ENCODE data around the gene BMP8A. TPM values are rescaled to one million over a fixed set of nuclear protein-coding genes. Genes with fewer than 3 reads are reported as not detected.
"Not testable (repeated sequence)": the region's sequence is repeated elsewhere in the genome, so short reads cannot be mapped to it uniquely, and the experiment has no call there.

Gene BMP8A
- total RNA-seq, 2 donors from 2014 or later, result 0.30 TPM; not detected in 1

DNA sequence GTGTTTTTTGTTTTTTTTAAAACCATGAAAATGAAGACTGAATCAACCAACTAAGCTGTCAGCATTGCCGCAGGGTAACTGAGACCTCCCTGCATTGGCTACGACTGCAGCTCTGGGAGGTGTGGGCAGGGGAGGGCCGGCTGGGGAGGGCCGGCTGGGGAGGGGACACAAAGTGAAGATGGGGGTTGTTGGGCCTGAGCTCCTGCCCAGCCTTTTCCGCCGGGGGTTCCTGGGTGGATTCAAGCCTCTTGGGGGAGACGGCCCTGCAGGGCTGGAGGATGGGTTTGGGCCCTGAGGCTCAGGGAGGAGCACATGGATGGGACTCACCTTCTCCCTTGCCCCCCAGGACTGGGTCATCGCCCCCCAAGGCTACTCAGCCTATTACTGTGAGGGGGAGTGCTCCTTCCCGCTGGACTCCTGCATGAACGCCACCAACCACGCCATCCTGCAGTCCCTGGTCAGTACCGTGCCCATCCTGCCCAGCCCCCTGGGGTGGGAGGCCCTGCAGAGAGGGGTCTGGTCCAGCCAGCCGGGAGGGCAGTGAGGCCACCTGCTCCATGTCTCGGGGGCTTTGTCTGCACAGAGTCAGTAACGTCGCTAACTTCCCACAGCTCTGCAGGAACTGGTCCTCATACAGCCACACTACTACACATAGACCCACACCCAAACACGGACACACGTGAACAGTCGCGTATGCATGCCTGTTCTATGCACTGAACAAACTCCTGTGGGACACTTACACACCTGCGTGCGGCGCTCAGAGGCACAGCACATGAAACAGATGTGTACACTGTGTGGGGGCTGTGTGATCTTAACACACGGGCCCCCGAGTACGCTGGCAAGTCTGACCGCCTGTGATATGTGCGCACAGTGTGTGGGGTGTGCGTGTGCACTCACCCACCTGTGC, 31.5 kb downstream of the BMP8A start:
- H3K4me1 Mint-ChIP-seq, result no peaks in the 10 kb centered on the region
- H3K9me3 Mint-ChIP-seq, result no peaks in the 10 kb centered on the region
- no peak overlapping the region for H3K27ac Mint-ChIP-seq
- H3K36me3 Mint-ChIP-seq (ENCODE audit: low read depth), result peaks cover 6% of the 10 kb centered on the region
- no peaks in the 10 kb centered on the region for H3K27me3 Mint-ChIP-seq
- no peak overlapping the region for H3K4me3 Mint-ChIP-seq
- no peak for ATAC-seq (replicated peaks)

- Mint-ChIP-seq H3K9me3 (no peaks in the 10 kb centered on the region), H3K4me1 (no peaks in the 10 kb centered on the region), H3K27ac (no peak overlapping the region), H3K4me3 (no peak overlapping the region), H3K27me3 (no peaks in the 10 kb centered on the region), H3K36me3 (ENCODE audit: low read depth) (peaks cover 16% of the 10 kb centered on the region)
- no peak for ATAC-seq (replicated peaks)
These were observed 32.7 kb downstream of the BMP8A start for GRCh38 chr1:39524171-39524570.

- ATAC-seq (replicated peaks), result no peak
These were observed 33.3 kb downstream of the BMP8A start for GRCh38 chr1:39524591-39525365.

DNA sequence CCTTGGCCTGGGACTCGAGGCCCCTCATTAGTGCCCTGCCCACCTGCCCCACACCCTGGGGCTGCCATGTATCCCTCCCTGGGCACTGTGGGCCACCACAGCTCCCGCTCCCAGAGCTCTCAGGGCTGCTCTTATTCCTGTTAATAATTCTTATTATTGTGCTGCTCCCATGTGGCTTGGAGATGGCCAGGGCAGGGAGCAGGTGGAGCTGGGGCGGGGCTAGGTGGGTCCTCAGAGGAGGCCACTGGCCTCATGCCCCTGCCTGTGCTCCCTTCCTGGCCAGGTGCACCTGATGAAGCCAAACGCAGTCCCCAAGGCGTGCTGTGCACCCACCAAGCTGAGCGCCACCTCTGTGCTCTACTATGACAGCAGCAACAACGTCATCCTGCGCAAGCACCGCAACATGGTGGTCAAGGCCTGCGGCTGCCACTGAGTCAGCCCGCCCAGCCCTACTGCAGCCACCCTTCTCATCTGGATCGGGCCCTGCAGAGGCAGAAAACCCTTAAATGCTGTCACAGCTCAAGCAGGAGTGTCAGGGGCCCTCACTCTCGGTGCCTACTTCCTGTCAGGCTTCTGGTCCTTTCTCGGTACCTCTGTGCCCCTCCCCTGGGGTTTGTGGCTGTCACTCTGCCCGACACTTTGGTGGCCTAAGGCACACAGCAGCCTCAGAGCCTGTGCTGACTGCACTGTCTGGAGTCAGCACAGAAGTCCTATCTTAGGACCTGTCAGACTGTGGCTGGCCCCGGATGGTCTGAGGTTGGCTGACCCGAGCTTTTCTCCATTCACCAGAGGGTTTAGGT, 34.1 kb downstream of the BMP8A start:
- Mint-ChIP-seq H3K4me1 (no peaks in the 10 kb centered on the region), H3K27me3 (no peaks in the 10 kb centered on the region), H3K9me3 (no peaks in the 10 kb centered on the region), H3K4me3 (no peak overlapping the region), H3K27ac (peak overlapping the region; percentile 48), H3K36me3 (ENCODE audit: low read depth) (peaks cover 30% of the 10 kb centered on the region)
- peak; percentile 90 for ATAC-seq (replicated peaks)

More at GRCh38 chr1:39524591-39525365, 33.3 kb downstream of the BMP8A start:
- H3K9me3 Mint-ChIP-seq, result no peaks in the 10 kb centered on the region
- H3K27me3 Mint-ChIP-seq, result no peaks in the 10 kb centered on the region
- no peak overlapping the region for H3K4me3 Mint-ChIP-seq
- H3K36me3 Mint-ChIP-seq (ENCODE audit: low read depth), result peaks cover 22% of the 10 kb centered on the region
- no peak overlapping the region for H3K27ac Mint-ChIP-seq
- no peaks in the 10 kb centered on the region for H3K4me1 Mint-ChIP-seq

DNA sequence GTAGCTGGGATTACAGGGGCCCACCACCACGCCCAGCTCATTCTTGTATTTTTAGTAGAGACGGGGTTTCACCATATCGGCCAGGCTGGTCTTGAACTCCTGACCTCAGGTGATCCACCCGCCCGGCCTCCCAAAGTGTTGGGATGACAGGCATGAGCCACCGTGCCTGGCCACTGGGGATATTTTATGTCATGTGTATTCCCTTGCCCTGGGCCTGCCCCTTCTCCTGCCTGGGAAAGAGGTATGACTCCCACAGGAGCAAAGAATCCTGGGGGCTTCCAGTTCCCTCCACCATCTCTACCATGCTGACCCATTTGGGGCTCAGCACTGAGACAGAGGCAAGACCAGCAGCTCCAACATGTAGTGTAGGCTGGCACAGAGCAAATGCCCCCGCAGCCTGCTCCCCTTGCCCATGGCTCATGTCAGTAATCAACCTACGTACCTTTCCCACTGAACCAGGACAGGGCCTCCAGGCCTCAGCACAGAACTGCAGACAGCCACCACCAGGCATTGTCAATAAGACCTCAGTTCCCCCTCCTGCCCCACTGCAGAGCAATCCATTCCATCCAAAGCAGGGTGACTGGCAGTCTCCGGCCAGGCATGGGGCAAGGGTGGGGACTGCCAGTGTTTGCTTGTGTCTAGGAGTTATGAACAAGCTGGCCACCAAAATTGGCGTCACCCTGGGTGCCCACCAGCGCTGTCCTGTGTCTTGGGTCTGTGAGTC, 35.2 kb downstream of the BMP8A start:
- peaks cover 40% of the 10 kb centered on the region for H3K36me3 Mint-ChIP-seq (ENCODE audit: low read depth)

DNA sequence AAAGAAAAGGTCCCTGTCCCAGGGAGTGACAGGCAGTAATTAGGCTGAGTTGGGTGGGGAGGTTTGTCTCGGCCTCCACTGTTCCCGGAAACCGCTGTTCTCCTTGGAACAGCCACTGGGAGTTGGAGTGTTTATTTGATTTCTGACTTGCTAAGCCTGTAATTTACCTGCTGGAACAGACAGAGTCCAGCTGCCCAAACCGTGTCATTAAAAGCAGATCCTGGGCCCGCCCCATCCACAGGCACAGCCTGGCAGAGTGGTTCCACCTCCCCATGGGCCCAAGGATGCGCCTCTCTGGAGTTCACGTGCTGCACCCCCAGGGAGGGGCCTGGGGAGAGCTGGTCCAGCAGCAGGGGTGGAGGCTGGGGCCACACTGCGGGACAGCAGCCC, 35.7 kb downstream of the BMP8A start:
- not testable (repeated sequence) for H3K27ac Mint-ChIP-seq; H3K4me3 Mint-ChIP-seq; H3K27me3 Mint-ChIP-seq; ATAC-seq (replicated peaks); H3K4me1 Mint-ChIP-seq; H3K9me3 Mint-ChIP-seq
- peaks cover 45% of the 10 kb centered on the region for H3K36me3 Mint-ChIP-seq (ENCODE audit: low read depth)

More for the DNA sequence above, 35.2 kb downstream of the BMP8A start:
- no peaks in the 10 kb centered on the region for H3K4me1 Mint-ChIP-seq
- H3K27ac Mint-ChIP-seq, result no peak overlapping the region
- no peak overlapping the region for H3K4me3 Mint-ChIP-seq
- no peaks in the 10 kb centered on the region for H3K27me3 Mint-ChIP-seq
- ATAC-seq (replicated peaks), result no peak
- no peaks in the 10 kb centered on the region for H3K9me3 Mint-ChIP-seq

- no peak for ATAC-seq (replicated peaks)
- Mint-ChIP-seq H3K9me3 (no peaks in the 10 kb centered on the region), H3K4me1 (no peaks in the 10 kb centered on the region), H3K4me3 (no peak overlapping the region), H3K27ac (no peak overlapping the region), H3K36me3 (ENCODE audit: low read depth) (peaks cover 50% of the 10 kb centered on the region), H3K27me3 (no peaks in the 10 kb centered on the region)
These were observed 36.6 kb downstream of the BMP8A start for GRCh38 chr1:39528082-39528481.

DNA sequence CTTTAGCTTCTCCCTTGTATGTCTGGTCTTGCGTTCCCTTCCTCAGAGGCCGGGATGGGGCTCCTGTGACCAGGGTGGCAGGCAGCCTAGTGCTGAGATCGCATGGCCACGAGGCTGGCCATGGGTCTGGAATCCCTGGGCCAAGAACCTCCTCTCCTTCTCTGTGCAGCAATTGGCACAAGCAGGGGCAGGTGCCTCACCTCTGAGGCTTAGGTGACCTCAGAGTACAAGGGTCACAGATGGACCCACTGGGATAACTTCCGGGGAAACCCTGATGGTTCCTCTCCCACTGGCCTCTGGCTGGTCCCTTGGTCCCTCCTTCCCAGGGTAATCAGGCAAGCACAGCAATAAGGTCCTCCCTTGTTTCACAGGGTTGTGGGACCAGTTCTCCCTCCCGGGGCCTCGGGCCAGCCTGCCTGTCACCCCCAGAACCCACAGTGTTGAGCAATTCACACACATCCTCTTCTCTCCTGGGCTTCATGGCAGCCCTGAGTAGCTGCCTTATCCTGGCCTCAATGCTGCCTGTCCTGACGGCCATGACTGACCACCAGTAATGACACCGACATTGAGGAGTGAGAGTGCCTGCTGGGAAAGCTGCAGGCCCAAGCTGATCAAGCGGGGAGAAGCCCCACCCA, 38.6 kb downstream of the BMP8A start:
- Mint-ChIP-seq H3K27ac (no peak overlapping the region), H3K4me1 (no peaks in the 10 kb centered on the region), H3K36me3 (ENCODE audit: low read depth) (peaks cover 69% of the 10 kb centered on the region), H3K9me3 (no peaks in the 10 kb centered on the region), H3K27me3 (no peaks in the 10 kb centered on the region), H3K4me3 (no peak overlapping the region)
- no peak for ATAC-seq (replicated peaks)

DNA sequence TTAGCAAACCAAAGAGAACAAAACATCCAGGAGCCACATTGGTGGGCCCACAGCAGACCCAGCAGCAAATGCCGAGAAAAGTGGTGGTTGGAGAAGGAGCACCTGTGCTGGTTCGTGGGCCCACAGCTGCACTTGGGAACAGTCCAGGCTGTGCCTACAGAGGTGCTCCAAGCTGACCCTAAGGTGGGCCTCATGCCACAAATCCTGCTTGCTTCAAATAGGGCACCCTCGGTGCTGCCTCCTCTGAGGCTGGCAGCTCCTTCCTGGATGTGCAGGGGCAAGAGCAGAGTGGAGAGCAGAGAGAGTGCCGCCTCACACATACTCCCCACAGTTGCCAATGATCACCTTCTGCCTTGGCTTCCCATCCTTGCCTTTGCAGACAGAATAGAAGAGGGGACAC, 40.1 kb downstream of the BMP8A start:
- Mint-ChIP-seq H3K9me3 (no peaks in the 10 kb centered on the region), H3K36me3 (ENCODE audit: low read depth) (peaks cover 85% of the 10 kb centered on the region), H3K4me3 (no peak overlapping the region), H3K27me3 (no peaks in the 10 kb centered on the region), H3K4me1 (no peaks in the 10 kb centered on the region), H3K27ac (no peak overlapping the region)
- ATAC-seq (replicated peaks), result no peak

GRCh38 chr1:39533442-39533841, 42.0 kb downstream of the BMP8A start:
- ATAC-seq (replicated peaks), result no peak
- Mint-ChIP-seq H3K9me3 (no peaks in the 10 kb centered on the region), H3K27me3 (no peaks in the 10 kb centered on the region), H3K4me1 (no peaks in the 10 kb centered on the region), H3K27ac (no peak overlapping the region), H3K36me3 (ENCODE audit: low read depth) (peaks cover 81% of the 10 kb centered on the region), H3K4me3 (no peak overlapping the region)

DNA sequence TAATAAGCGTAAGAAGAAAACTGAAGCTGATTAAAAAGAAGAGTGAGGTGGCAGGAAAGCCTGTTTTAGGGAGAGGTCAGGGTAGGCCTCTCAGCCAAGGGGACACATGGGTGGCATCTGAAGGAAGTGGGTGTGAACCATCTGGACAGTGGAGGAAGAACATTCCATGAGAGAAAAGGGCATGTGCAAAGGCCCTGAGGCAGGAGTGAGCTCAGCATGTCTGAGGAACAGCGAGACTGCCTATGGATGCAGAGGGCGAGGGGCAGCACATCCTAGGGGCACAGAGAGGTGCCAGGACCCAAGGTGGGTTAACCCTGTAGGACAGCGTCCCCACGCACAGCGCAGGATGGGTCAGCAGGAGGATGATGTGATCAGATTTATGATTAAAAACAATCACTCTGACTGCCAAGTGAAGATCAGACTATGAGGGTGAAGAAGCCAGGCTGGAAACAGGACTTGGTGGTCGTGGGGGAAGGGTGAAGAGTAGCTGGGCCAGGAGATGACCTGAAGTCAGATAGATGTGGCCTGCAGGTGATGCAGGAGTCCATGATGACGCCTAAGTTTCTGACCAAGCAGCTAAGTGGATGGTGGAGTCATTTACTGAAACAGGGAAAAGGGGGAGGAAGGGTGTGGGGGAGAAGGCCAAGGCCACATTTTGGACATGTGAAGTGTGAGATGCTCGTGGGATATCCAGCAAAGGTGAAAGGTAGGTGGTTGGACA, 47.3 kb downstream of the BMP8A start:
- H3K27me3 Mint-ChIP-seq, result no peaks in the 10 kb centered on the region
- no peak for ATAC-seq (replicated peaks)
- no peaks in the 10 kb centered on the region for H3K9me3 Mint-ChIP-seq
- no peak overlapping the region for H3K4me3 Mint-ChIP-seq
- H3K27ac Mint-ChIP-seq, result peak overlapping the region; percentile 2
- H3K36me3 Mint-ChIP-seq (ENCODE audit: low read depth), result peaks cover 76% of the 10 kb centered on the region
- no peaks in the 10 kb centered on the region for H3K4me1 Mint-ChIP-seq

DNA sequence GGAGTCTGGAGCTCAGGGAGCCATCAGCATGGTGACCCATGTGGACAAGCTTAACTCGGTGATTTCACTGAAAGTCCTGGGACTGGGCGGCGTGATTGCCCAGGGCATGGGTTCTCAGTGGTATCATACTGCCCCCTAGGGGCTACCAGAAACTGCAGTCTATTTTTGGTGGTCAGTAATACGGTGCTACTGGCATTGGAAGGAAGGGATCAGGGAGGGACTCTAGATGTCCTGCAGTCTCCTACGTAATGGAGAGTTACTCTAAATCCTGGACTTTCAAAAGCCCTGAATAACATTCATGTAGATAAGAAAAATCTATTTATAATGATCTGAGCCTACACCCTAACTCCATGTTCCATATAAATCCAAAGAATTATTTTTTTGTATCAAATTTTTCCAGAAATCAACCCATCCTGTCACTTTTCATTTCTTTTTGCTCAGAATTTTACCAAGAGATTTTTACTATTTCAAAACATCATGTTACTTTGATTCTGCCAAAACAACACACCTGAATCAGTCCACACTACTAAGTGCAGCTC, 47.9 kb downstream of the BMP8A start:
- no peaks in the 10 kb centered on the region for H3K4me1 Mint-ChIP-seq
- H3K27ac Mint-ChIP-seq, result peak overlapping the region; percentile 2
- peak; percentile 92 for ATAC-seq (replicated peaks)
- peaks cover 74% of the 10 kb centered on the region for H3K36me3 Mint-ChIP-seq (ENCODE audit: low read depth)
- H3K27me3 Mint-ChIP-seq, result no peaks in the 10 kb centered on the region
- H3K4me3 Mint-ChIP-seq, result no peak overlapping the region
- H3K9me3 Mint-ChIP-seq, result no peaks in the 10 kb centered on the region

DNA sequence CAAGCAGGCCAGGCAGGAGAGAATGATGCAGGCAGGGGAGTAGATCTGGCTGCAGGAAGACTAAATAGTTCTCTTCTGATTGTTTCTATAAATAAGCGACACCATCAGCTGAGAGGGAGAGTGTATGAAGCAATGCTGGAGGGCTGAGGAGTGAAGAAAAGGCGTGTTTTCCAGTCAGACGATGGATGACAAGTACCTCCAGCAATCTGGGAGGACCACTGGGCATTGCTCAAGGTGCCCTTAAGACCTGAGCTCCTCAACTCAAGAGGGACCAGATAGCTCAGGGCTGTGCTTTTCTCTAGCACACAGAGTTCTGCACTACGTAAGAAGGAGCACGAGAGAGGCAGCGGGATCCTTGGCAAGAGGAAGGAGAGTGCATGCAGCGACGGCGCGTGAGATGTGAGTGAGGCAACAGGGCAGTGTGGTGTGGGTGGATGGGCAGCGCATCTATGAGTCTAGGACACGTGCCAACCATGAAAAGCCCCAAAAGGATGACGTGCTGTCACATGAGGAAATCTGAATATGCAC, 49.1 kb downstream of the BMP8A start:
- Mint-ChIP-seq H3K4me3 (no peak overlapping the region), H3K27ac (no peak overlapping the region), H3K4me1 (no peaks in the 10 kb centered on the region), H3K9me3 (no peaks in the 10 kb centered on the region), H3K27me3 (no peaks in the 10 kb centered on the region), H3K36me3 (ENCODE audit: low read depth) (peaks cover 74% of the 10 kb centered on the region)
- no peak for ATAC-seq (replicated peaks)
